ENCODE data around the gene GNB4.

GNB4 gene

GRCh38 chr3:179463319-179463718 is 12.0 kb upstream of the GNB4 start:
- no peak for DNase-seq
- no peaks in the 10 kb centered on the region for H3K27me3 ChIP-seq (replicated peaks; ENCODE audit: control insufficient read depth, insufficient read depth, low read length, poor library complexity, severe bottlenecking)
- no peak overlapping the region for H3K27ac ChIP-seq (ENCODE audit: insufficient read depth, low read length, poor library complexity, severe bottlenecking)
- no peak overlapping the region for H3K4me3 ChIP-seq (ENCODE audit: insufficient read depth, low read depth, low read length, poor library complexity, severe bottlenecking)
- no peaks in the 10 kb centered on the region for H3K9me3 ChIP-seq (ENCODE audit: control insufficient read depth, low read length)
- H3K4me1 ChIP-seq (ENCODE audit: control insufficient read depth, insufficient read depth, low read length, poor library complexity, severe bottlenecking), result no peaks in the 10 kb centered on the region
- H3K36me3 ChIP-seq (ENCODE audit: control insufficient read depth, insufficient read depth, low read length), result no peaks in the 10 kb centered on the region

DNA sequence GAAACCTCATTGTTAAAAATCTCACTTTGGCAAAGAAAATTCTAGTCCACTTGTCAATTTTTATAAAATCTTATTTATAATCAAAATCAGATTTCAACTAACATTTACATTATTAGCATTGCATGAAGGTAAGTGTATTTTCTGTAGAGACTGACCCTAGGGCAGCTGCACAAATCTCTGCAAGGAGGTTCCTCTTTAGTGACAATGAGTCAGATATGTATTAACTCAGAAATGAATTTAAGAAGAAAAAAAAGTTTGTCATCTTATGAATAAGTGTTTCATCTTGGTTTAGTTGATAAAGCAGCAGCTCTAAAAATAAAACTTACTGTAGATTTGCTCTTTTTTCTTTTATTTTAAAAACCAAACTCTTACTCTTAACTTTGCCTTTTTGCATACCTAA is 9.0 kb upstream of the GNB4 start:
- no peak for DNase-seq
- no peak overlapping the region for H3K27ac ChIP-seq (ENCODE audit: insufficient read depth, low read length, poor library complexity, severe bottlenecking)
- H3K27me3 ChIP-seq (replicated peaks; ENCODE audit: control insufficient read depth, insufficient read depth, low read length, poor library complexity, severe bottlenecking), result no peaks in the 10 kb centered on the region
- H3K4me1 ChIP-seq (ENCODE audit: control insufficient read depth, insufficient read depth, low read length, poor library complexity, severe bottlenecking), result no peaks in the 10 kb centered on the region
- H3K36me3 ChIP-seq (ENCODE audit: control insufficient read depth, insufficient read depth, low read length), result no peaks in the 10 kb centered on the region
- no peaks in the 10 kb centered on the region for H3K9me3 ChIP-seq (ENCODE audit: control insufficient read depth, low read length)
- no peak overlapping the region for H3K4me3 ChIP-seq (ENCODE audit: insufficient read depth, low read depth, low read length, poor library complexity, severe bottlenecking)

GRCh38 chr3:179455954-179456353 is 4.7 kb upstream of the GNB4 start:
- Histone ChIP-seq H3K27ac (ENCODE audit: insufficient read depth, low read length, poor library complexity, severe bottlenecking) (no peak overlapping the region), H3K4me3 (ENCODE audit: insufficient read depth, low read depth, low read length, poor library complexity, severe bottlenecking) (no peak overlapping the region), H3K27me3 (replicated peaks; ENCODE audit: control insufficient read depth, insufficient read depth, low read length, poor library complexity, severe bottlenecking) (no peaks in the 10 kb centered on the region), H3K4me1 (ENCODE audit: control insufficient read depth, insufficient read depth, low read length, poor library complexity, severe bottlenecking) (no peaks in the 10 kb centered on the region), H3K36me3 (ENCODE audit: control insufficient read depth, insufficient read depth, low read length) (no peaks in the 10 kb centered on the region), H3K9me3 (ENCODE audit: control insufficient read depth, low read length) (no peaks in the 10 kb centered on the region)
- no peak for DNase-seq

GRCh38 chr3:179454887-179455286 is 3.6 kb upstream of the GNB4 start:
- Histone ChIP-seq H3K27ac (ENCODE audit: insufficient read depth, low read length, poor library complexity, severe bottlenecking) (no peak overlapping the region), H3K4me3 (ENCODE audit: insufficient read depth, low read depth, low read length, poor library complexity, severe bottlenecking) (no peak overlapping the region), H3K27me3 (replicated peaks; ENCODE audit: control insufficient read depth, insufficient read depth, low read length, poor library complexity, severe bottlenecking) (peaks cover 8% of the 10 kb centered on the region), H3K4me1 (ENCODE audit: control insufficient read depth, insufficient read depth, low read length, poor library complexity, severe bottlenecking) (peaks cover 7% of the 10 kb centered on the region), H3K9me3 (ENCODE audit: control insufficient read depth, low read length) (no peaks in the 10 kb centered on the region), H3K36me3 (ENCODE audit: control insufficient read depth, insufficient read depth, low read length) (no peaks in the 10 kb centered on the region)
- DNase-seq, result no peak

GRCh38 chr3:179453967-179454366 is 2.7 kb upstream of the GNB4 start:
- DNase-seq, result no peak
- Histone ChIP-seq H3K27ac (ENCODE audit: insufficient read depth, low read length, poor library complexity, severe bottlenecking) (no peak overlapping the region), H3K4me1 (ENCODE audit: control insufficient read depth, insufficient read depth, low read length, poor library complexity, severe bottlenecking) (peaks cover 7% of the 10 kb centered on the region), H3K4me3 (ENCODE audit: insufficient read depth, low read depth, low read length, poor library complexity, severe bottlenecking) (no peak overlapping the region), H3K9me3 (ENCODE audit: control insufficient read depth, low read length) (no peaks in the 10 kb centered on the region), H3K27me3 (replicated peaks; ENCODE audit: control insufficient read depth, insufficient read depth, low read length, poor library complexity, severe bottlenecking) (peaks cover 15% of the 10 kb centered on the region), H3K36me3 (ENCODE audit: control insufficient read depth, insufficient read depth, low read length) (no peaks in the 10 kb centered on the region)

DNA sequence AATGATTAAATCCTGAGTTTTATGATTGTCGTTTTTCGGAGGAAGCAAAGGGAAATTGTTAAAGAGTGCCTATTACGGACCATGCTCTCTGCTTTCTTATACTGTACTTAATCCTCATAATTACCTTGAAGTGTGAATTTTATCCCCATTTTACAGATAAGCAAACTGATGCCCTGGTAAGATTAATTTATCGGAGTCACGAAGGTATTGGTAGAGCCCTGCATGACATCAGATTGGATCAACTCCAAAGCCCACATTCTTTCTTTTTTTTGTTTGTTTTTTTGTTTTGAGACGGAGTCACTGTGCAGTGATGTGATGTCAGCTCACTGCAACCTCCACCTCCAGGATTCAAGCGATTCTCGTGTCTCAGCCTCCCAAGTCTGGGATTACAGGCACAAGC is 1.6 kb upstream of the GNB4 start:
- no peak for DNase-seq
- Histone ChIP-seq H3K27ac (ENCODE audit: insufficient read depth, low read length, poor library complexity, severe bottlenecking) (no peak overlapping the region), H3K4me1 (ENCODE audit: control insufficient read depth, insufficient read depth, low read length, poor library complexity, severe bottlenecking) (peaks cover 7% of the 10 kb centered on the region)

DNA sequence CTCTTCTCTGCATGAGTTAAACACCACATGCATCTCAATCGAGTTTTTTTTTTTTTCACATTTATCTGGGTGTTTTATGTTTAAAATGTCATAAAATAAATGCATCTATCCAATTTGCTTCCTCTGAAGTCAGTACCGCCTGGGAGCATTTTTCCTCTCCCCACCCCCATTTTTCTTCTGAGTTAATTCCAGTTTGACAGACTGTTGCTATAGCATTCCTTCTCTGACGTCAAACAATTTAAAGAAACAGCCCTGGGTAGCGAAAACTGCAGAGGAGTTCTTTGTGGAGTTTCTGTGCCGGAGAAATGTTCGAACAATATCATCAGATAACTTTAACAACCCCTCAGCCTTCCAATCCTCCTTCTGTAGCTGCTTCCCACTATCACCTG is 900 bp upstream of the GNB4 start:
- no peak for DNase-seq
- Histone ChIP-seq H3K4me1 (ENCODE audit: control insufficient read depth, insufficient read depth, low read length, poor library complexity, severe bottlenecking) (peaks cover 7% of the 10 kb centered on the region), H3K27ac (ENCODE audit: insufficient read depth, low read length, poor library complexity, severe bottlenecking) (no peak overlapping the region), H3K9me3 (ENCODE audit: control insufficient read depth, low read length) (no peaks in the 10 kb centered on the region), H3K27me3 (replicated peaks; ENCODE audit: control insufficient read depth, insufficient read depth, low read length, poor library complexity, severe bottlenecking) (peaks cover 23% of the 10 kb centered on the region), H3K36me3 (ENCODE audit: control insufficient read depth, insufficient read depth, low read length) (no peaks in the 10 kb centered on the region), H3K4me3 (ENCODE audit: insufficient read depth, low read depth, low read length, poor library complexity, severe bottlenecking) (no peak overlapping the region)

More for the DNA sequence above, 1.6 kb upstream of the GNB4 start:
- H3K27me3 ChIP-seq (replicated peaks; ENCODE audit: control insufficient read depth, insufficient read depth, low read length, poor library complexity, severe bottlenecking), result peaks cover 18% of the 10 kb centered on the region
- H3K4me3 ChIP-seq (ENCODE audit: insufficient read depth, low read depth, low read length, poor library complexity, severe bottlenecking), result no peak overlapping the region
- no peaks in the 10 kb centered on the region for H3K36me3 ChIP-seq (ENCODE audit: control insufficient read depth, insufficient read depth, low read length)
- H3K9me3 ChIP-seq (ENCODE audit: control insufficient read depth, low read length), result no peaks in the 10 kb centered on the region

DNA sequence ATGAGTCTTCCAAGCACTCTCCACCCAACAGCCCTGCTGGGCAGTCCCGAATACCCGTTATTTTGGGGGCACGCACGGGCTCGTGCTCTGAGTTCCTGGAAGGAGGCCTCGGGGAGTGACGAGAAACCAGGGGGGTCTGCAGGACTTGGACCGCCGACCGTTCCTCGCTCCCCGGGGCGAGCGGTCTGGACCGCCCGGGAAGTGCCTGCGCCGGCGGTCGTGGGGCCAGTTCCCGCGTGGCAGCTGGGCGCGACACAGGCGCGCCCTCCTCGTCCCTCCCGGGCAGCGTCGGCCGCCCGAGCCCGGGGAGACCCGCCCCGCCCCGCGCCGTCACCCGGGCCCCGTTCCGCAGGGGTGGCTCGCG is 387 bp downstream of the GNB4 start:
- H3K27me3 ChIP-seq (replicated peaks; ENCODE audit: control insufficient read depth, insufficient read depth, low read length, poor library complexity, severe bottlenecking), result peaks cover 23% of the 10 kb centered on the region
- H3K4me3 ChIP-seq (ENCODE audit: insufficient read depth, low read depth, low read length, poor library complexity, severe bottlenecking), result peak overlapping the region; percentile 58
- H3K27ac ChIP-seq (ENCODE audit: insufficient read depth, low read length, poor library complexity, severe bottlenecking), result no peak overlapping the region
- H3K9me3 ChIP-seq (ENCODE audit: control insufficient read depth, low read length), result no peaks in the 10 kb centered on the region
- peaks cover 7% of the 10 kb centered on the region for H3K4me1 ChIP-seq (ENCODE audit: control insufficient read depth, insufficient read depth, low read length, poor library complexity, severe bottlenecking)
- no peak for DNase-seq
- H3K36me3 ChIP-seq (ENCODE audit: control insufficient read depth, insufficient read depth, low read length), result no peaks in the 10 kb centered on the region

GRCh38 chr3:179450261-179450701 is 989 bp downstream of the GNB4 start:
- Histone ChIP-seq H3K27ac (ENCODE audit: insufficient read depth, low read length, poor library complexity, severe bottlenecking) (no peak overlapping the region), H3K36me3 (ENCODE audit: control insufficient read depth, insufficient read depth, low read length) (no peaks in the 10 kb centered on the region), H3K27me3 (replicated peaks; ENCODE audit: control insufficient read depth, insufficient read depth, low read length, poor library complexity, severe bottlenecking) (peaks cover 23% of the 10 kb centered on the region), H3K4me3 (ENCODE audit: insufficient read depth, low read depth, low read length, poor library complexity, severe bottlenecking) (peak overlapping the region; percentile 58), H3K9me3 (ENCODE audit: control insufficient read depth, low read length) (no peaks in the 10 kb centered on the region), H3K4me1 (ENCODE audit: control insufficient read depth, insufficient read depth, low read length, poor library complexity, severe bottlenecking) (peaks cover 7% of the 10 kb centered on the region)
- no peak for DNase-seq

DNA sequence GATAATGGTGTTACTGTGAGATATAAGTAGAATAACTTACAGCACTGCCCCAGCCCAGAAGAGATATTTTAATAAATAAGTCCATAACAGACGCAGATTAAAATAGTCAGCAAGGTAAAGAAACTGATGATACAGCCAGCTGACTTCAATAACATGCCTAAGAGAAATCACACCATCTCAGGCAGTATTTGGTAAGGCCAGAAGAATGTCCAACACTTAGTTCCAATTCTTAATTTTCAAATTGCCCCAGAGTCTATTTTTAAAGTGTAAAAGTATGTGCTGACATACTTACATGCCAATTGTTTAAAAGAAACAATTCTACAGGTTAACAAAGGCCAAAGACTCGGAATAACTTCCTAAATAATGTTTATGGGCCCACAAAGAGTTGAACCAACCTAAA is 1.6 kb downstream of the GNB4 start:
- H3K36me3 ChIP-seq (ENCODE audit: control insufficient read depth, insufficient read depth, low read length), result no peaks in the 10 kb centered on the region
- no peak overlapping the region for H3K4me3 ChIP-seq (ENCODE audit: insufficient read depth, low read depth, low read length, poor library complexity, severe bottlenecking)
- no peak overlapping the region for H3K27ac ChIP-seq (ENCODE audit: insufficient read depth, low read length, poor library complexity, severe bottlenecking)

GRCh38 chr3:179447251-179447650 is 4.0 kb downstream of the GNB4 start:
- peaks cover 7% of the 10 kb centered on the region for H3K4me1 ChIP-seq (ENCODE audit: control insufficient read depth, insufficient read depth, low read length, poor library complexity, severe bottlenecking)
- H3K36me3 ChIP-seq (ENCODE audit: control insufficient read depth, insufficient read depth, low read length), result no peaks in the 10 kb centered on the region
- H3K27ac ChIP-seq (ENCODE audit: insufficient read depth, low read length, poor library complexity, severe bottlenecking), result no peak overlapping the region
- H3K27me3 ChIP-seq (replicated peaks; ENCODE audit: control insufficient read depth, insufficient read depth, low read length, poor library complexity, severe bottlenecking), result peaks cover 23% of the 10 kb centered on the region
- H3K4me3 ChIP-seq (ENCODE audit: insufficient read depth, low read depth, low read length, poor library complexity, severe bottlenecking), result no peak overlapping the region
- no peaks in the 10 kb centered on the region for H3K9me3 ChIP-seq (ENCODE audit: control insufficient read depth, low read length)
- DNase-seq, result no peak

More for the DNA sequence above, 1.6 kb downstream of the GNB4 start:
- Histone ChIP-seq H3K4me1 (ENCODE audit: control insufficient read depth, insufficient read depth, low read length, poor library complexity, severe bottlenecking) (peaks cover 7% of the 10 kb centered on the region), H3K9me3 (ENCODE audit: control insufficient read depth, low read length) (no peaks in the 10 kb centered on the region), H3K27me3 (replicated peaks; ENCODE audit: control insufficient read depth, insufficient read depth, low read length, poor library complexity, severe bottlenecking) (peaks cover 23% of the 10 kb centered on the region)
- no peak for DNase-seq

Measured in effector memory CD4-positive, alpha-beta T cell (primary cell).